ENCODE measurements around the gene HSDL1. TPM values are rescaled to one million over a fixed set of nuclear protein-coding genes. Genes with fewer than 3 reads are reported as not detected.

Gene HSDL1
- total and polyA plus RNA-seq, 2 of the 4 experiments (the other 2 are of a cell fraction), result 11.6 to 18.3 TPM

DNA sequence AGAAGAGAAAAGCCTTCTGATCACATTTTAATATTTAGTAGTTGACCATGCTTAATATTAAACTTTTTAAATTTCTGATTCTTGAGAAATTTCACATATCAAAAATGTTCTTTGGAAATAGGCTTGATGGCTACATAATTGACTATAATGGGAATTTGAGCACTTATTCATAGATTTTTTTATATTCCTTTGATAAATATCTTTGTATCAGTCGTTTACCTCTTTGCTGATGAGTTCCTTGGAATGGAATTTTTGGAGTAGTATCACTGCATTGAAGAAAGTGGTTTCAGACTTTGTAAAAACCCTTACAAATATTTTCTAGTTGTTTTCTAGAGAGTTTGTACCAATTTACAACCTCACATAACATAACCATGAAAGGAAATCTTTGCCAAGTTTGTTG is 14.8 kb upstream of the HSDL1 start:
- H3K4me2 ChIP-seq (ENCODE audit: low read depth, low read length), result no peak overlapping the region
- no peaks in the 10 kb centered on the region for H3K9me1 ChIP-seq (ENCODE audit: insufficient read depth, low read length)
- no peak overlapping the region for H2AFZ ChIP-seq (replicated peaks; ENCODE audit: low read length, poor library complexity)
- no TSS peak for BruUV-seq (replicated peaks)
- DNase-seq, result no peak
- no peaks in the 10 kb centered on the region for H3K79me1 ChIP-seq (ENCODE audit: low read depth in 1 of 2, low read length in 2 of 2)
- dilution Hi-C loops (cut with HindIII; ENCODE audit: low sequenced_read_pairs, unreplicated experiment), result no loop called here
- ChIA-PET CTCF (interaction anchor here (1.9 kb wide), 1 partner anchor 15 kb away, joined by 14 read pairs; no protein-coding TSS in a partner anchor), POLR2A (ENCODE audit: unreplicated experiment) (no interaction called here)
- H3K9ac ChIP-seq (ENCODE audit: low read depth, low read length), result no peak overlapping the region
- intact Hi-C loops (cut with micrococcal nuclease), result no loop called here
- H3K4me3 ChIP-seq (ENCODE audit: insufficient read depth, low read depth, low read length), result no peak overlapping the region
- no peaks in the 10 kb centered on the region for H4K20me1 ChIP-seq (ENCODE audit: insufficient read depth, low read length)
- peaks cover 2% of the 10 kb centered on the region; the same call in 1 of the 2 replicates for H3K9me3 ChIP-seq (ENCODE audit: control insufficient read depth, insufficient read depth, low read length)
- H2BK20ac ChIP-seq (ENCODE audit: low read depth, low read length), result no peak overlapping the region
- H3K36me3 ChIP-seq (ENCODE audit: control insufficient read depth, insufficient read depth, low read length), result no peaks in the 10 kb centered on the region
- H2AK5ac ChIP-seq (ENCODE audit: low read depth, low read length), result no peak overlapping the region
- no peak overlapping the region for H2AK9ac ChIP-seq (replicated peaks; ENCODE audit: low read depth, low read length, poor library complexity)
- TF ChIP-seq CHD1 (IDR thresholded peaks at IDR 0.05; ENCODE audit: low read depth, low read length) (no peak), MXI1 (IDR thresholded peaks at IDR 0.05; ENCODE audit: borderline replicate concordance, low read depth, low read length) (no peak)
- H3K14ac ChIP-seq (replicated peaks; ENCODE audit: low read depth, low read length), result no peak overlapping the region
- H3K4me1 ChIP-seq (ENCODE audit: control insufficient read depth, insufficient read depth, low read length), result no peaks in the 10 kb centered on the region
- H2BK5ac ChIP-seq (ENCODE audit: low read depth, low read length, poor library complexity, severe bottlenecking), result no peak overlapping the region
- peaks cover 42% of the 10 kb centered on the region for H3K27me3 ChIP-seq (ENCODE audit: control insufficient read depth, insufficient read depth, low read length)
- H4K8ac ChIP-seq (ENCODE audit: low read depth in 2 of 2, low read length in 2 of 2), result no peak overlapping the region
- in situ Hi-C loops (cut with MboI; ENCODE audit: low sequenced_read_pairs), result no loop called here
- H3K27ac ChIP-seq (ENCODE audit: insufficient read depth, low read length), result no peak overlapping the region
- no peak overlapping the region for H4K5ac ChIP-seq (ENCODE audit: low read depth, low read length)
- no peak overlapping the region for H2BK15ac ChIP-seq (ENCODE audit: low read depth, low read length)
- H3K23ac ChIP-seq (ENCODE audit: low read depth, low read length), result no peak overlapping the region
- no peak overlapping the region for H4K91ac ChIP-seq (ENCODE audit: insufficient read depth, low read depth, low read length)
- no CpG with 5 or more reads among the region's 1 CpG for WGBS, 2 experiments (ENCODE audit: extremely low coverage in 2 of 2, insufficient read length in 1 of 2)
- H3K56ac ChIP-seq (ENCODE audit: extremely low read depth, insufficient read depth, low read length), result no peak overlapping the region
- ATAC-seq (ENCODE audit: low read depth), result no peak
- no peak overlapping the region for H3K18ac ChIP-seq (ENCODE audit: low read depth, low read length)
- H2BK120ac ChIP-seq (ENCODE audit: low read depth, low read length), result no peak overlapping the region
- no peak overlapping the region for H3K4ac ChIP-seq (ENCODE audit: low read depth, low read length)
